GM18868 (cell line): Measurements from ENCODE around the gene ATP2A2.
"Not testable (repeated sequence)": the region's sequence is repeated elsewhere in the genome, so short reads cannot be mapped to it uniquely, and the experiment has no call there.

Experiments
- ATAC-seq: cut with Tn5 transposase; IDR thresholded peaks from one replicate; pipeline ENCODE4 v1.9.1; 2021; ENCODE audit warnings: mild to moderate bottlenecking, moderate library complexity; ENCODE audit not compliant: unreplicated experiment

ATP2A2 gene

DNA sequence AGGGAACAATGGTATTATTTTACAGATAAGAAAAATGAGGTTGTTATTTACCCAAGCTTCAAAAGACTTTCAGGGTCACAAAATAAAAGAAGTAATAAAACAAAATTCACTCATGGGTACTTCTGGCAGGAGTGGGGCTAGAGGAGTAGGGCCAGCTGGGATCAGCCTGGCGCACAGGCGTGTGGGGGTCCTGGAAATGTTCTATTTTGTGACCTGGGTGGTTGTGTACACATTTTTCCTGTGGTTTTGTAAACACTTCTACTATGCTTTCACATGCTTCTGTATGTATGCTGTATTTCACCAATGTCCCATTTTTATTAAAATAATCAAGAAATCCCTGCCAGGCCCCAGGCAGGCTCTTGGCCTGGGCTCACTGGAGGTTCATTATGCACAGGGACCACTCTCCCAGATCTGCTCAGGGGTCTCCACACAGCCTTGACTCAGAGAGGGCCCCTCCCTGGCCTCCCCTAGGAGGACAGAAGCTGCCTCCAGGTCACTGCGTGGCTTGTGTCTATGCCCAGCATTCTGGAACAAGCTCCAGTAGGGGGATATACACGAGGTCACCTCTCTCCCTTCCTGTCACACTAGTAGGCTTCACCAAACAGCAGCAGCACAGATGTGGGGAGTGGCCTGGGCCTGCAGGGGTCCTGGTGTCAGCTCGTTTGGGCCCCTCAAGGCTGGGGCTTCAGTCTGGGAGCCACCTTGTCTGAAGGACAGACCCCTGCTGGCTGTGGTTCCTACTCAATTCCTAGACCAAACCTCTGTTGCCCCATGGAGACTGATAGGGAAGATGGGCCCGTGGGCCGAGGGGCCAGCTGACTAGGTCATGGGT, 84.7 kb downstream of the ATP2A2 start:
- no peak for ATAC-seq

DNA sequence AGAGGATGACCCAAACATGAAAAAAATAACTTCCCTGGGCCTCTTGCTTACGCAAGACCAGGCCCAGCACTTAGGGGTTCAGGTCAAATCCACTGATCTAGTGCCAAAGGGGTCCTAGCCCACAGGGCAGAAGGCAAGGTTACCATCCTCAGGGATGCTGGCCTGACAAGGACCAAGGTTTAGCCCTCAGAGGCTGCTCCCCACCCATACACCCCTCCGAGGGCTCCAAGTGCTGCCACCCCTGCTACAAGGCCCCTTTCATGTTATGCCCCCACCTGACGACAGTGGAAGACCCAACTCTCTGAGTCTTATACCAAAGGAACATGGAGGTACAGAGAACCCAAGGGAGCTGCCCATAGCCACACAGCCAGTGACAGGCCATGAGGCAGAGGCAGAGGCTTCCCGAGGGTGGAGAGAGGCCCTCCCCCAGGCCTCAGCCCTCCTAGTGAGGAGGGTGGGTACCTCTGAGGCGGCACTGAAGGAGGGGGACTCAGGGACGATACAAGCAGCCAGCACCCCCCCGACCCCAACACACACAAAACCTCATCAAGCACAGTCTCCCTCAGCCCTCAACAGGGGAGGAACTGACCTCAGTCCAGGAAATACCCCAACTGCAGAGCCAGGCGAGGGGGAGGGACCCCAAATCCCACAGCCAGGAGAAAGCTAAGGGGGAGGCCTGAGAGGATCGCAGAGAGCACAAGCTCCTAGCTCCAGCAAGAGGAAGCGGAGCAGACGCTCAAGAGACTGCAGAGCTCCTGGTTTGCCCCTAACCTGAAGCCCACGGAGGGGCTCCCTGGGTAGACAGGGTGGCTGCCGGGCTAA, 85.5 kb downstream of the ATP2A2 start:
- ATAC-seq: no peak

DNA sequence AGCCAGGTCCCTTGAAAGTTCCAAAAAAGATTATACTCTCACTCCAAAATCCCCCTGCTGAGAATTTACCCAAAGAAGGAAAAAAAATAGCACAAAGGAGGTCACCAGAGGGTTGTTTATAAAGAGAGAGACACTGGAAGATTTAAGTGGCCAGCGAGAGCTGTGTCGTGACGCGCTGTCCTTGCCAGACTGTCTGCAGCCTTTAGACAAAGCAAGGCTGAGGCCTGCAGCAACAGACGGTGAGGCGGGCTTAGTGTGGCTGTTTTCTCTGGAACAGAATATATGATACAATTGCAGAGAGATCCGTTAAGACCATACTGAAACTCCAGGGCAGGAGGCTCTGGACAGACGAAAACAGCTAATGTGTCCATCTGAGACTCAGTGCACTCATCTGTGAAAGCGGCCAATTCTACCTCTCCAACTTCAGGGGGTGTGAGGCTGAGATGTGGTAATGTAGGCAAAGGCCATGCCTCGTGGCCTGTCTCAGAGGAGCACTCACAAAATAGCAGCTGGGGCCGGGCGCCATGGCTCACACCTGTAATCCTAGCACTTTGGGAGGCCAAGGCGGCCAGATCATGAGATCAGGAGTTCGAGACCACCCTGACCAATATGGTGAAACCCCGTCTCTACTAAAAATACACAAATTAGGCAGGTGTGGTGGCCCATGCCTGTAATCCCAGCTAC, 86.3 kb downstream of the ATP2A2 start:
- ATAC-seq: no peak

DNA sequence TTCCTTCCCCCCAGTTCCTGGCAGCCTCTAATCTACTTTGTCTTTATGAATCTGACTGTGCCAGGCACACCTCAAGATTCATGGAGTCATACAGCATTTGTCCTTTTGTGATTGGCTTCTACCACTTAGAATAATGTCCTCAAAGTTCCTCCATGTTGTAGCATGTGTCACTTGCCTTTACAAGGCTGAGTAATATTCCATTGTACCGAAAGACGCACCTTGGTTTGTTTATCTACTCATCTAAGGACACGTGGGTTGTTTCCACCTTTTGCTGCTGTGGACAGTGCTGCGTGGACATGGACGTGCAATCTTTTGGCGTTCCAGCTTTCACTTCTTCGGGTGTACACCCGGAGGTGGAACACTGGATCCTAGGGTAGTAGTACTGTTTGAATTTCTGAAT, 88.9 kb downstream of the ATP2A2 start:
- ATAC-seq: no peak

DNA sequence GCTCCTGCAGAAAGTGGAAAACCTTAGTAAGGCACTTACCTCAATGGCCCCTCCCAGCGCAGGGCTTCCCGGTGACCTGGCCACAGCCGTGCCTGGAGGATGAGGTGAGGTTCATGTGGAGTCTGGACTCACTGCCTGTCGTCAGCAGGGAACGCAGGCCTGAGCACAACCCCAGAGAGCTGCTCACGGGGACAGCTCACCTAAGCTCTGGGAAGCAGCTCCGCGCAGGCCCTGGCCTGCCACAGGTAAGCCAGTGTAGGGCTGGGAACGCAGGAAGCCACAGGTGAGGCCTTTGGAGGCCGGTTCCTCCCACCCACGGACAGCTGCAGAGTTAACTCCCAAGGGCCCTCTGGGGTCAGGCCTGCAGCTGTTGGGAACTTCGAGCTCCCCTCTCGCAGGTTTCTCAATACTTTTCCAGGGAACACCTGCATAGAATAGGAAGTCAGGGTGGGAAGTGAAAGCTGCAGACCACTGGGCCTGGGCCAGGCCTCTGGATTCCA, 89.7 kb downstream of the ATP2A2 start:
- ATAC-seq: no peak

DNA sequence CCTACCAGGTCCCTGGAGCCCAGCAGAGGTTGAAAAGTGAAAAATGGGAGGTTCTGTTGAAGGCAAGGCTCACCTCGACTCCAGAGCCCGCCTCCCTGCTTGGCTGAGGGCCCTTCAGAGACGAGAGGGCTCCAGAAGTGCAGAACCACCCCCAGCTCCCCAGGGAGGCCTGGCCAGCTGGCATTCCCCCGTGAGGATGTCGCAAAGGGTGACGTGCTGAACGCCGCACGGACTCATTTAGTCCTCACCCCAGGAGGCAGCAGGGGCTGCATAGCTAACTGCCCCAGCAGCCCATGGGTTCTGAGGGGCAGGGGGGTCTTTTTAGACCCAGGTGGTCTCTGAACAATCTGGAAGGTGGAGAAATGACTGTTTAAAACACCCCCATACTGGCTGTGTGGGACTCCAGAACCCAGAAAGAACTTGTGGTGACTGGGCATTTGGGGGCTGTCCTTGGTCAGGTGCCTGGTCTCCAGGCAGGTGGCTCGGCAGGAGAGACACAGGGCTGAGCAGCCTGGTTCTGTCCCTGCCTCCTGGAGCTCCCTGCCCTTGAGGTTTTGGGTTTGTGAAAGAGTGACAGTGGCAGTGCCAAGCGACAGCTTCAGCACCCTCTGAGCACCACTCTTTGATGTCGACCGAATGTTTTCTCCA, 90.5 kb downstream of the ATP2A2 start:
- ATAC-seq: peak; percentile 82

DNA sequence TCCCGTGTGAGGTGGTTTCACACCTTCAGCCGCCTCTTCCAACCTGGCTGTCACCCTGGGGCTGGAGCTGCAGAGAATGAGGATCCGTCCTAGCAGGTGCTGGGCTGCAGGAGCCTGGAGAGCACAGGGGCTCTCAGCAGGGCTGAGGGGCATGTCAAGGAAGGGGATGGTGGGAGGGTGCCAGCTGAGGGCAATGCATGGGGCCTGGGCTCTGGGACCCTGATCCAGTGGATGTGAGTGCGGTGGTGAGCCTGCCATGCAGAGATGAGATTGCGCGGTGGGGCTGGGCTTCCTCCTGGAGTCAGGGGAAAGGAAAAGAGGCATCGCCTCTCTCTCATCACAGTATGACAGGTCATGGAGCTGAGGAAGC, 91.0 kb downstream of the ATP2A2 start:
- no peak for ATAC-seq

DNA sequence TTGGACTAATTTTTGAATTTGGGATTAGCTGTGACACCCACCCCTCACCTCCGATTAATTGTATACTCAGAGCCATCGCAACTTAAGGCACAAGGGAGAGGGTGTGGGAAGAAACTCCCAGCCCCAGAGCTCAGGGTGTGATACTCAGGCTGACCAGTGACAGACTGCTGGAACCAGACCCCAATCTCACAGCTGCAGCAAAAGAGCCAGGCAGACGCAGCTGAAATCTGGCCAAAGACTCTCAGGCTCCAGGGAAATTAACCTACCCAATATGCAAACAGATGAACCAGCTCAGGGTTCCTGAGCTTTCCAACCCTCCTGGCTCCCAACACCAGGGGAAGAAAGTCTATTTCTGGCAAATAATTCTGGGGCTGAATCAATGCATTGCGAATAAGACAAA, 92.0 kb downstream of the ATP2A2 start:
- ATAC-seq: no peak

DNA sequence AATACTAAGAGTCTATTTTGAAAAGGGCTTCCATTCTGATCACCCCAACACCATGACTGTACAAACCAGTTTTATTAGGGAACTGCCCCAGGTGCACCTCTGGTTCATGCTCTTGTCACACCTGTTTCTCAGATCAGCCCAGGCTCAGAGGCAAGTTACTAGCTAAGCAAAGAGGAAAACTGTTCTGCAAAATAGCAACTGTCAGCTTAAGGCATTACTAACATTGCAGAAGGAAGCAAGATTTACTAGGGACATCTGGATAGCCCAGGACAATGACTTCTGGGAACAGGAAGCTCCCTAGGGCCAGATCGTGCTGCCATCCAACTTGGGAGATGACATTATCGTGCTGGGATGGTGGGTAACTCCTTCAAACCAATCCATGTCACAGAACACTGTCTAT, 92.4 kb downstream of the ATP2A2 start:
- ATAC-seq: no peak

DNA sequence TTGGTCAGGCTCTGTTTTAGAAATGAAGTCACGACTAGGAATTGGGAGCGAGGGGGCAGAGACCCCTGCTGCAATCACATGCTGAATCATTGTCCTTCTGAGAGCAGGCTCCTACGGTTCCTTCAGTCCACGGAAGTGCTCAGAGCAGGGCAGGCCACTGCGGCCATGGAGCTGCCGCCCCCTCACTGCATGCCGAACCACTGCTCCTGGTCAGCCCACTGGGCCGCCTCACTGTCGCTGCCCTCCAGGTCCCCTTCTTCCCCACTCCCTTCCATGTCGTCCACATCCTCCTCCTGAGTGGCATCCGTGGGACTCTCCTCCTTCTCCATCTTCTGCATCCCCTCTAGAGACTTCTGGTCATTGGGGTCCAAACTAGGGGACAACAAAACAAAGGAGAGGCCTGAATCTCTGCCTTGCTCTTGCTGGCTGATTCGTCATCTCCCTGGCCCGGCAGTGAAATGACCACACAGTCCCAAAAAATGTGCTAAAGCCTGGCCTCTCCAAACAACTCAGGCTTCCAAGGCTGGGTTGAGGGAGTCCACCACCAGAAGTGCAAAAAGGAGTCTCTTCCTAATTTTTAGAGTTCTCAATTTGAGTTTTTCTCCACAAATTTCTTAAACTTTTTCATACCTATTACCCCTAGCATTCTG, 93.0 kb downstream of the ATP2A2 start:
- ATAC-seq: no peak

DNA sequence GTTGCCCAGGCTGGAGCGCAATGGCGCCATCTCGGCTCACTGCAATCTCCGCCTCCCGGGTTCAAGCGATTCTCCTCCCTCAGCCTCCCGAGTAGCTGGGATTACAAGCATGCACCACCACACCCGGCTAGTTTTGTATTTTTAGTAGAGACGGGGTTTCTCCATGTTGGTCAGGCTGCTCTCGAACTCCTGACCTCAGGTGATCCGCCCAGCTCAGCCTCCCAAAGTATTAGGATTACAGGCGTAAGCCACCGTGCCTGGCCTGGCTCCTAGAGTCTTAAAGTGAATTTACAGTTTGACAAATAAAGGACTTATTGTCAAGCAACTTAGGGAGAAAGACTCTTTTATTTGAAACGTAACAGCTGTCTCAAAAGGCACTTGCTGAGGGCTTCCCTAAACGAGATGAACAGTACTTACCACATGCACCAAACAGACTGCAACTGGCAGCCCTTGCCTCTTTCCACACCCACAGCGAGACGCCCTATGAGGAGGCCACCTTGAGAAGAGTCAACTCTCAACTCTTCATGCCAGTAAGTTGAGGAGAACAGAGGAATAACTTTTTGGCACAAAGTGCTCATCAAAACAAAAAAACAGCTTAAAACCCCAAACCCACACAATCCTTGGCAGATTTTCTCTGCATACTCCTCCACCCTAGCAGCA, 97.2 kb downstream of the ATP2A2 start:
- not testable (repeated sequence) for ATAC-seq

DNA sequence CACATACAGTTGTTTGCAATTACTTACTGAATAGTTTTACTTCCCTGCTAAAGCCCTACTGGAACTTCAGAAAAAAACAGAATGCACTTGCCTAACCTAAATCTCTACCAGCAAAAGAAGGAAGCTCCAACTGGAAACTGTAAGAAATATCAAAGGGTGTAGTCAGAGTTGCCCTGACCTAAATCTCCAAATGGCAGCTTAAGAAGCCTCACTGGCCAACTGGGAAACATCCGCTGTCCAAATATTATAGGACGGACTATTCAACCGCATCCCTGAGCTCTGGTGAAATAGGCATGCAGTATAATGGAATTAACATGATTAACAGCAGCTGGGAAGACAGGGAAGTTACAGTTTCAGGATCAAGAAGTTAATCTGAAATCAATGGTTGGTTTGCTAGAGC, 98.2 kb downstream of the ATP2A2 start:
- ATAC-seq: no peak

DNA sequence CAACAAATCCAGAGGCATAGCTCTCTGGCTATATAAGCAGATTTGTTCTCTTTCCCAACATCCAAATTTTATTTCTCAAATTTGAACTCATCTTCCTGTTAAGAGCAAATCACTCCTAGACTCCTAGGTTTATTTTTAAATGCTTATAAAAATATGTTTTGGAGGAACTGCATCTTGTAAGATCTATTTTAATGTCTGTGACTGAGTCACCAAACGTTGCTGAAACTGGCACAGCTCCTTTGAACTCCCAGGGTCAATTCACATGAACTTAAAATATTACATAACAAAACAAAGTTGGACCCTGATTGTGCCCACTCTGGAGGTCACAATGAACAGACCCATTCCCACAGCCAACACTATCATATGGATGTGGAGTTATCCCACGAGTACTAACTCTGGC, 98.6 kb downstream of the ATP2A2 start:
- ATAC-seq: no peak

DNA sequence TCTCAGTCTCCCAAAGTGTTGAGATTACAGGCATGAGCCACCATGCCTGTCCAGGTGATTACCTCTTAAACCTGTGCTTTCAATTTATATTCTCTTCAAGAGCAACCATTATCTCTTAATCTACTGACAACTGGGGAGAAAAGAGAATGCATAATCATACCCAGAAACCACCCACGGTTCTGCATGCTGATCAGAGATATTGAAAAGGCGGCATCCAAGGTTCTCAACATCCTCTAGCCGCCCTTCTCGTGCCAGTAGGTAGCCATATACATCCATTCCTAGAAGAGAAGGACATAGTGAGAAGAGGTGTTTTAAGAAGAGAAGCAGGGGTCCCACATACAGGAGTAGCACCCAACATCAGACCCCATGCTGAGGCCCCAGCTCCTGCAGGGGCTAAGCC, 101.6 kb downstream of the ATP2A2 start:
- no peak for ATAC-seq
